HFFc6 (cell line): ENCODE results near the gene SLCO2A1. TPM values are rescaled to one million over a fixed set of nuclear protein-coding genes. Genes with fewer than 3 reads are reported as not detected.

Source experiments
- DNase-seq: peaks from one replicate; pipeline ENCODE4 v3.0.0-alpha.2; 2018
- H3K27ac Mint-ChIP-seq: 2 replicates; pipeline ENCODE4 v1.8.0; 2020; ENCODE audit warnings: mild to moderate bottlenecking, mixed read lengths
- H3K27me3 Mint-ChIP-seq: 2 replicates; pipeline ENCODE4 v1.8.0; 2021; ENCODE audit warnings: mild to moderate bottlenecking, moderate library complexity, mixed read lengths; ENCODE audit not compliant: insufficient read depth
- H3K36me3 Mint-ChIP-seq: 2 replicates; pipeline ENCODE4 v1.8.0; 2021; ENCODE audit warnings: low read depth, mixed read lengths
- H3K4me1 Mint-ChIP-seq: 2 replicates; pipeline ENCODE4 v1.8.0; 2020; ENCODE audit warnings: low read depth, mixed read lengths
- H3K4me3 Mint-ChIP-seq: 2 replicates; pipeline ENCODE4 v1.8.0; 2020; ENCODE audit warnings: mild to moderate bottlenecking, moderate library complexity, mixed read lengths
- H3K9me3 Mint-ChIP-seq: 2 replicates; pipeline ENCODE4 v1.8.0; 2020; ENCODE audit warnings: mild to moderate bottlenecking, mixed read lengths
- total RNA-seq, 6 experiments: library from RNA; stranded (reverse); fragmentation: NEBNext Ultra II Directional; extraction: Animal tissue kit (Norgen Biotek cat#: 25700); gene quantifications; 2 replicates in 1 of 6; 3 replicates in 5 of 6; pipeline ENCODE4 v1.2.3, GENCODE V29; 2021
- TF ChIP-seq, protein P1 (sequence below): fragments of 200-600 bp; sonication (generic); IDR thresholded peaks from 2 replicates; pipeline ENCODE4 v1.5.0; 2021; ENCODE audit warnings: antibody characterized with exemption, mild to moderate bottlenecking

Gene SLCO2A1
- total RNA-seq, 6 experiments from 2014 or later, result 0.13 to 0.17 TPM; not detected in 4

- Mint-ChIP-seq H3K27me3 (peaks cover 13% of the 10 kb centered on the region), H3K27ac (no peak overlapping the region), H3K4me3 (no peak overlapping the region), H3K9me3 (no peaks in the 10 kb centered on the region), H3K36me3 (no peaks in the 10 kb centered on the region; the same call in 1 of the 2 replicates), H3K4me1 (no peaks in the 10 kb centered on the region; the same call in 1 of the 2 replicates)
- TF ChIP-seq, protein P1, sequence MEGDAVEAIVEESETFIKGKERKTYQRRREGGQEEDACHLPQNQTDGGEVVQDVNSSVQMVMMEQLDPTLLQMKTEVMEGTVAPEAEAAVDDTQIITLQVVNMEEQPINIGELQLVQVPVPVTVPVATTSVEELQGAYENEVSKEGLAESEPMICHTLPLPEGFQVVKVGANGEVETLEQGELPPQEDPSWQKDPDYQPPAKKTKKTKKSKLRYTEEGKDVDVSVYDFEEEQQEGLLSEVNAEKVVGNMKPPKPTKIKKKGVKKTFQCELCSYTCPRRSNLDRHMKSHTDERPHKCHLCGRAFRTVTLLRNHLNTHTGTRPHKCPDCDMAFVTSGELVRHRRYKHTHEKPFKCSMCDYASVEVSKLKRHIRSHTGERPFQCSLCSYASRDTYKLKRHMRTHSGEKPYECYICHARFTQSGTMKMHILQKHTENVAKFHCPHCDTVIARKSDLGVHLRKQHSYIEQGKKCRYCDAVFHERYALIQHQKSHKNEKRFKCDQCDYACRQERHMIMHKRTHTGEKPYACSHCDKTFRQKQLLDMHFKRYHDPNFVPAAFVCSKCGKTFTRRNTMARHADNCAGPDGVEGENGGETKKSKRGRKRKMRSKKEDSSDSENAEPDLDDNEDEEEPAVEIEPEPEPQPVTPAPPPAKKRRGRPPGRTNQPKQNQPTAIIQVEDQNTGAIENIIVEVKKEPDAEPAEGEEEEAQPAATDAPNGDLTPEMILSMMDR, result no peak
- DNase-seq, result no peak
These were observed 34.5 kb downstream of the SLCO2A1 start for GRCh38 chr3:133995264-133995663.

DNA sequence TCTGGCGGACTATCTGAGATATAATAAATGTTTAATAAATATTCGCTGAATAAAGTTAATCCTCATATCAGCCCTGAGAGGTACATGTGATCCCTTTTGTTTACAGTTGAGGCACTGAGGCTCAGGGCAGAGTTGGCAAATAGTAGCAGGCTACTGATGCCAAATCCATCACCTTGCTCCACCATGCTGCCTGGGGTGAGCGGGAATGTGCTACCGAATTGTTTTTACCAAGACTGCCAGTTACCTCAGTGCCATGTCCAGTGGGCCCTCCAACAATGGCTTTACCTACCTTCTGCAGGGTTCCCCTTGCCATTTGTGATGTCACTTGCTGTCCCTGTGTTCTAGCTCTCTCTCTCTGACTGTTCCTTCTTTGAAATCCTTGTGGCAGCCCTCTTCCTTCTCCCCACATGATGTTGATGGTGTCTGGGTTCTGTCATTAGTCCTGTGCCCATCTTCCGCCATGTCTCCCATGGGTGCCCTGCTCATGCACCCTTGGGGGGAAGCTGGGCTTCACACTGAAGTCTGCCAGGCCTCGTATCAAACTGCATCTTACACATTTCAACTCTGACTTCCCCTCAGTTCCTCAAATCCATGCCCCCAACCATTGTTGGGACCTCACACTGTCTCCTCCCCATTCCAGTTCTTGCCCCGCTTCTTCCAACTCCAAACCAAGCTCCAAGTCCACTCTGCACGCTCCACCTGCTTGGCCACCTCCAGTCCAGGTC, 35.4 kb downstream of the SLCO2A1 start:
- H3K9me3 Mint-ChIP-seq, result no peaks in the 10 kb centered on the region
- DNase-seq, result no peak
- no peak overlapping the region for H3K4me3 Mint-ChIP-seq
- peaks cover 9% of the 10 kb centered on the region for H3K27me3 Mint-ChIP-seq
- TF ChIP-seq, protein P1, result no peak
- no peak overlapping the region for H3K27ac Mint-ChIP-seq
- H3K36me3 Mint-ChIP-seq, result no peaks in the 10 kb centered on the region; the same call in 1 of the 2 replicates
- H3K4me1 Mint-ChIP-seq, result no peaks in the 10 kb centered on the region; the same call in 1 of the 2 replicates

- TF ChIP-seq, protein P1, result no peak
- Mint-ChIP-seq H3K4me1 (no peaks in the 10 kb centered on the region; the same call in 1 of the 2 replicates), H3K36me3 (no peaks in the 10 kb centered on the region; the same call in 1 of the 2 replicates), H3K27me3 (peaks cover 14% of the 10 kb centered on the region), H3K4me3 (no peak overlapping the region), H3K27ac (no peak overlapping the region), H3K9me3 (no peaks in the 10 kb centered on the region)
- no peak for DNase-seq
These were observed 36.6 kb downstream of the SLCO2A1 start for GRCh38 chr3:133992951-133993620.

DNA sequence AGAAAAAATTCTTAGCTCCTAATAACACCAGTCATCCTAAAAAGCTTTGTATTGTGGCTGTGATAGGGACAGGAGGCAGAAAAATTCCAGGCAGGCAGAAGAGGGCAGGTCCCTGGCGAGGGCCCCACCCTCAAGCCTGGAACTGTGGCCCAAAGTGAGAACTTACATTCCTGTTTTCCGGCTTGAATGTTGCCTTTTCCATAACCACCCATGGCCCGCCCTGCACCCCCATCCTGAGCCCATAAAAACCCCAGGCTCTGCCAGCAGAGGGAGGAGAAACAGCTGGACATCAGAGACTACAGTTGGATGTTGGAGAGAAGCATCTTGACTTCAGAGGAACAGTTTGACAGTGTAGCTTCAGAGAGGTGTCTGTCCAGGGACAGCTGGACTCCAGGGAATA, 37.3 kb downstream of the SLCO2A1 start:
- H3K36me3 Mint-ChIP-seq, result no peaks in the 10 kb centered on the region; the same call in 1 of the 2 replicates
- H3K4me3 Mint-ChIP-seq, result no peak overlapping the region
- H3K4me1 Mint-ChIP-seq, result no peaks in the 10 kb centered on the region; the same call in 1 of the 2 replicates
- H3K27ac Mint-ChIP-seq, result no peak overlapping the region
- H3K27me3 Mint-ChIP-seq, result peaks cover 17% of the 10 kb centered on the region
- no peaks in the 10 kb centered on the region for H3K9me3 Mint-ChIP-seq
- TF ChIP-seq, protein P1, result peak; percentile 33; the same call in 1 of the 2 replicates
- no peak for DNase-seq

DNA sequence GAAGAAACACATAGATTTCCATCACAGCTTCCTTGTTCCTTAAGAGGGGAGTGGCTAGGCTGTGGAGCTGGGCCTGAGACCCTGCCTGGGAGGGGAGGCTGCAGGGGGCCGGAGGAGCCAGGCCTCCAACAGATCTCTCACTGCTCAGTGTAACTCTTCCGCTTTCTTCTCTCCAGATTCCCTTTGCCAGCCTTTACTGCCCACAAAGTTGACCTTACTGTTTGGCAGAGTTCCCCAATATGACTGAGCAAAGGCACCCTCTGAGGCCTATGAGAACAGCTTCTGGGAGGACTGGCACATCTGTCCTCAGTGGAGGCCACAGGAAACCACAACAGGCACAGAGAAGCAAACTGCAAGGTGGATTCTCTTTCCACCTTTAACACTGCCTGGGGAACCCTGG, 38.1 kb downstream of the SLCO2A1 start:
- TF ChIP-seq, protein P1, result no peak
- Mint-ChIP-seq H3K27ac (no peak overlapping the region), H3K27me3 (peaks cover 14% of the 10 kb centered on the region), H3K4me3 (no peak overlapping the region), H3K36me3 (no peaks in the 10 kb centered on the region; the same call in 1 of the 2 replicates), H3K9me3 (no peaks in the 10 kb centered on the region), H3K4me1 (no peaks in the 10 kb centered on the region; the same call in 1 of the 2 replicates)
- peak; percentile 4 for DNase-seq
